ENCODE measurements around the gene TRIM36. TPM values are rescaled to one million over a fixed set of nuclear protein-coding genes. Genes with fewer than 3 reads are reported as not detected.

TRIM36 gene
- total and polyA plus RNA-seq, 2 donors (not counting 1 experiment from before 2014, with no cell fraction given), result 0.22 to 1.6 TPM

DNA sequence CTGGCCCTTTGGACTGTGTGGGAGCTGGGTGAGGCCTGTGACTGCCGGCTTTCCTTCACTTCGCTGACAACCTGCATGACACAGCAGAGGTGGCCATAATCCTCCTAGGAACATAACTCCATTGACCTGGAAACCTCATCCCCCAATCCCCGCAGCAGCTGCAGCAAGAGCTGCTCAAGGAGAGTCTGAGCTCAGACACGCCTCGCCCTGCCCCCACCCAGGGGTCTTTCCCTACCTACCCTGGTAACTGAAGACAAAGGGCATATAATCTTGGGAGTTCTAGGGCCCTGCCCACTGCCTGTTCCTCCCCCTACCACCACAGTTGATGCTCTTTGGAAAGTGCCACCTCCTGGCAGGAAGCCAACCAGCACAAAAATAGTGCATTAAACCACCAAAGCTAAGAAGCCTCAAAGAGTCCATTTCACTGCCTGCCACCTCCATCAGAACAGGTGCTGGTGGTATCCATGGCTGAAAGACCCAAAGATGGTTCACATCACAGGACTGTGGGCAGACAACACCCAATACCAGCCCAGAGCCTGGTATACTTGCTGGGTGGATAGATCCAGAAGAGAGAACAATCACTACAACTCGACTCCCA lies 18.4 kb downstream of the TRIM36 start:
- TF ChIP-seq, protein P1, sequence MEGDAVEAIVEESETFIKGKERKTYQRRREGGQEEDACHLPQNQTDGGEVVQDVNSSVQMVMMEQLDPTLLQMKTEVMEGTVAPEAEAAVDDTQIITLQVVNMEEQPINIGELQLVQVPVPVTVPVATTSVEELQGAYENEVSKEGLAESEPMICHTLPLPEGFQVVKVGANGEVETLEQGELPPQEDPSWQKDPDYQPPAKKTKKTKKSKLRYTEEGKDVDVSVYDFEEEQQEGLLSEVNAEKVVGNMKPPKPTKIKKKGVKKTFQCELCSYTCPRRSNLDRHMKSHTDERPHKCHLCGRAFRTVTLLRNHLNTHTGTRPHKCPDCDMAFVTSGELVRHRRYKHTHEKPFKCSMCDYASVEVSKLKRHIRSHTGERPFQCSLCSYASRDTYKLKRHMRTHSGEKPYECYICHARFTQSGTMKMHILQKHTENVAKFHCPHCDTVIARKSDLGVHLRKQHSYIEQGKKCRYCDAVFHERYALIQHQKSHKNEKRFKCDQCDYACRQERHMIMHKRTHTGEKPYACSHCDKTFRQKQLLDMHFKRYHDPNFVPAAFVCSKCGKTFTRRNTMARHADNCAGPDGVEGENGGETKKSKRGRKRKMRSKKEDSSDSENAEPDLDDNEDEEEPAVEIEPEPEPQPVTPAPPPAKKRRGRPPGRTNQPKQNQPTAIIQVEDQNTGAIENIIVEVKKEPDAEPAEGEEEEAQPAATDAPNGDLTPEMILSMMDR (IDR thresholded peaks at IDR 0.05), result no peak
- no peak for TF ChIP-seq EZH2 (IDR thresholded peaks at IDR 0.05; ENCODE audit: borderline replicate concordance, insufficient read depth, low read depth, low read length, poor library complexity, severe bottlenecking)
- Histone ChIP-seq H3K9me3 (ENCODE audit: control extremely low read depth in 1 of 3, control insufficient read depth in 2 of 3, insufficient read depth in 1 of 3, low read length in 2 of 3) (peaks cover 0 to 22% (median 11%) of the 10 kb centered on the region in 3 donors), H3K4me2 (replicated peaks; ENCODE audit: low read depth, low read length, poor library complexity, severe bottlenecking) (no peak overlapping the region), H3K27ac (ENCODE audit: low read length in 2 of 2) (no peak overlapping the region), H3K4me1 (ENCODE audit: control insufficient read depth in 2 of 2, insufficient read depth in 2 of 2, low read length in 2 of 2) (no peaks in the 10 kb centered on the region), H3K4me3 (ENCODE audit: control extremely low read depth in 1 of 5, extremely low read depth in 1 of 5, insufficient read depth in 1 of 5, low read depth in 2 of 5, low read length in 4 of 5) (no peak overlapping the region), H4K20me1 (ENCODE audit: control insufficient read depth, insufficient read depth, low read length, poor library complexity, severe bottlenecking) (no peaks in the 10 kb centered on the region), H3K27me3 (replicated peaks in 1 of 4; ENCODE audit: control extremely low read depth in 1 of 4, control insufficient read depth in 3 of 4, insufficient read depth in 4 of 4, low read length in 3 of 4) (peaks cover 0 to 13% (median 1%) of the 10 kb centered on the region in 4 experiments), H2AFZ (ENCODE audit: insufficient read depth, low read depth, low read length, poor library complexity, severe bottlenecking) (no peak overlapping the region), H3K9ac (ENCODE audit: low read length) (no peak overlapping the region), H3K36me3 (replicated peaks in 1 of 2; ENCODE audit: control extremely low read depth in 1 of 2, control insufficient read depth in 1 of 2, extremely low read depth in 1 of 2, insufficient read depth in 2 of 2, low read length in 1 of 2) (no peaks in the 10 kb centered on the region), H3K79me2 (ENCODE audit: control insufficient read depth, insufficient read depth, low read length) (no peaks in the 10 kb centered on the region)
- DNase-seq (no peak), ATAC-seq (ENCODE audit: low read depth) (no peak)
- Mint-ChIP-seq H3K27me3 (peaks cover 38% of the 10 kb centered on the region), H3K9me3 (ENCODE audit: insufficient read depth) (peaks cover 14% of the 10 kb centered on the region), H3K4me3 (no peak overlapping the region), H3K4me1 (no peaks in the 10 kb centered on the region), H3K27ac (no peak overlapping the region)
- intact Hi-C loops (cut with micrococcal nuclease), result no loop called here
- POLR2A ChIA-PET, result no interaction called here
- CTCF ChIA-PET, result no interaction called here
- WGBS (ENCODE audit: insufficient coverage), result 95% methylated on average over 4 of the region's 6 CpGs

DNA sequence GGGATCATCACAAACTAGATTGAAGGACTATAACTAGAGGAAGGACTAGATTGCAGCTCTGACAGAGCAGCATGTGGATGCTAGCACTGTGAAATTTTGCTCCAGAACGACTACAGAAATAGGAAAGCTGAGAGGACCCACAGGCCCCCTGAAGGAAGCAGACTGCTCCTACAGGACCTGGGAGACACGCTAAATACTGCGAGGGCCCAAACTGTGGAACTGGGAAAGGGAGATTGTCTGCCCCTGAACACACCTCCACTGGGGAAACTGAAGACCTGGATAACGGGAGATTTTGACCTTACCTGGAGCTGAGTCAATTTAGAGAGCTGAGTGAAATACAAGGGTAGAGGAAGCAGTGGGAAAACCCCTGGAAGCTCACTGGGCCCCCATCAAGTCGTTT lies 19.2 kb downstream of the TRIM36 start:
- Mint-ChIP-seq H3K4me3 (no peak overlapping the region), H3K9me3 (ENCODE audit: insufficient read depth) (peaks cover 14% of the 10 kb centered on the region), H3K27ac (no peak overlapping the region), H3K27me3 (peaks cover 34% of the 10 kb centered on the region), H3K4me1 (no peaks in the 10 kb centered on the region)
- ChIA-PET POLR2A (no interaction called here), CTCF (no interaction called here)
- H3K9ac ChIP-seq (ENCODE audit: low read length), result no peak overlapping the region
- ATAC-seq (ENCODE audit: low read depth), result no peak
- no peak for TF ChIP-seq EZH2 (IDR thresholded peaks at IDR 0.05; ENCODE audit: borderline replicate concordance, insufficient read depth, low read depth, low read length, poor library complexity, severe bottlenecking)
- TF ChIP-seq, protein P1 (IDR thresholded peaks at IDR 0.05), result no peak
- no peak overlapping the region for H3K4me2 ChIP-seq (replicated peaks; ENCODE audit: low read depth, low read length, poor library complexity, severe bottlenecking)
- H3K4me3 ChIP-seq (ENCODE audit: control extremely low read depth in 1 of 5, extremely low read depth in 1 of 5, insufficient read depth in 1 of 5, low read depth in 2 of 5, low read length in 4 of 5), result no peak overlapping the region
- H3K27ac ChIP-seq (ENCODE audit: low read length in 2 of 2), result no peak overlapping the region
- no peak for DNase-seq
- no peaks in the 10 kb centered on the region for H4K20me1 ChIP-seq (ENCODE audit: control insufficient read depth, insufficient read depth, low read length, poor library complexity, severe bottlenecking)
- WGBS (ENCODE audit: insufficient coverage), result 74% methylated on average over 3 of the region's 5 CpGs
- no peaks in the 10 kb centered on the region for H3K4me1 ChIP-seq (ENCODE audit: control insufficient read depth in 2 of 2, insufficient read depth in 2 of 2, low read length in 2 of 2)
- peaks cover 0 to 13% (median 1%) of the 10 kb centered on the region in 4 experiments for H3K27me3 ChIP-seq (replicated peaks in 1 of 4; ENCODE audit: control extremely low read depth in 1 of 4, control insufficient read depth in 3 of 4, insufficient read depth in 4 of 4, low read length in 3 of 4)
- H3K79me2 ChIP-seq (ENCODE audit: control insufficient read depth, insufficient read depth, low read length), result no peaks in the 10 kb centered on the region
- H3K9me3 ChIP-seq (ENCODE audit: control extremely low read depth in 1 of 3, control insufficient read depth in 2 of 3, insufficient read depth in 1 of 3, low read length in 2 of 3), result peaks cover 0 to 22% (median 11%) of the 10 kb centered on the region in 3 donors
- no peaks in the 10 kb centered on the region for H3K36me3 ChIP-seq (replicated peaks in 1 of 2; ENCODE audit: control extremely low read depth in 1 of 2, control insufficient read depth in 1 of 2, extremely low read depth in 1 of 2, insufficient read depth in 2 of 2, low read length in 1 of 2)
- intact Hi-C loops (cut with micrococcal nuclease), result no loop called here
- H2AFZ ChIP-seq (ENCODE audit: insufficient read depth, low read depth, low read length, poor library complexity, severe bottlenecking), result no peak overlapping the region

All from B cell (primary cell).